Caco-2 (cell line): ENCODE measurements around the gene RTP4. TPM values are rescaled to one million over a fixed set of nuclear protein-coding genes. Genes with fewer than 3 reads are reported as not detected.
A peak's percentile ranks its signal among the peaks of the same experiment; 100 is the strongest.

Experiments used
- BruUV-seq: library from RNA; stranded (reverse); fragments of 400-500 nt; replicated peaks from 2 replicates; lab custom pipeline; 2021; lab: Mats Ljungman, UMichigan
- CTCF ChIA-PET: fragments of 300-600 bp; sonication (Branson Sonifier 250); formaldehyde crosslinking; loops from one replicate; lab custom pipeline; 2022; ENCODE audit warnings: antibody characterized with exemption; lab: Charles Lee
- POLR2A ChIA-PET: fragments of 300-600 bp; sonication (Branson Sonifier 250); formaldehyde crosslinking; loops from one replicate; lab custom pipeline; 2022; ENCODE audit warnings: antibody characterized with exemption; lab: Charles Lee
- DNase-seq, 2 experiments: peaks; one replicate each; pipeline versions ENCODE4 v3.0.0 to v3.0.0-alpha.2; 2020 to 2022
- H3K27me3 ChIP-seq: replicated peaks from 2 replicates; pipeline ENCODE4 v1.6.0; 2011; ENCODE audit warnings: low read length; ENCODE audit not compliant: control insufficient read depth, insufficient read depth
- H3K36me3 ChIP-seq: 2 replicates; pipeline ENCODE4 v1.5.1; 2011; ENCODE audit warnings: low read length; ENCODE audit not compliant: control insufficient read depth, insufficient read depth
- H3K4me1 ChIP-seq: fragments of 250-450 bp; sonication (Bioruptor Pico); 2 replicates; pipeline ENCODE4 v1.5.1; 2020; ENCODE audit warnings: mild to moderate bottlenecking
- H3K4me3 ChIP-seq: 2 replicates; pipeline ENCODE4 v1.5.1; 2011; ENCODE audit warnings: low read depth, mild to moderate bottlenecking, control low read depth, low read length
- H3K9me3 ChIP-seq: fragments of 250-450 bp; sonication (Bioruptor Pico); 2 replicates; pipeline ENCODE4 v1.5.1; 2020; ENCODE audit warnings: mild to moderate bottlenecking, moderate library complexity
- H3K27ac Mint-ChIP-seq: one replicate; pipeline ENCODE4 v1.8.0; 2022; ENCODE audit warnings: mixed read lengths; ENCODE audit not compliant: unreplicated experiment
- H3K27me3 Mint-ChIP-seq: one replicate; pipeline ENCODE4 v1.8.0; 2022; ENCODE audit warnings: mixed read lengths; ENCODE audit not compliant: insufficient read depth, unreplicated experiment
- H3K36me3 Mint-ChIP-seq: one replicate; pipeline ENCODE4 v1.8.0; 2022; ENCODE audit warnings: mild to moderate bottlenecking, mixed read lengths; ENCODE audit not compliant: insufficient read depth, unreplicated experiment
- H3K4me1 Mint-ChIP-seq: one replicate; pipeline ENCODE4 v1.8.0; 2022; ENCODE audit warnings: low read depth, mixed read lengths; ENCODE audit not compliant: unreplicated experiment
- H3K4me3 Mint-ChIP-seq: one replicate; pipeline ENCODE4 v1.8.0; 2022; ENCODE audit warnings: mild to moderate bottlenecking, moderate library complexity, mixed read lengths; ENCODE audit not compliant: unreplicated experiment
- H3K9me3 Mint-ChIP-seq: one replicate; pipeline ENCODE4 v1.8.0; 2022; ENCODE audit warnings: mixed read lengths; ENCODE audit not compliant: unreplicated experiment
- CTCF ChIP-seq, 2 experiments: fragments of 200-600 bp in 1 of 2; IDR thresholded peaks; 1 replicate in 1 of 2; 2 replicates in 1 of 2; pipeline versions ENCODE4 v1.5.1 to v1.8.0; 2011 to 2022; ENCODE audit warnings: antibody characterized with exemption in 1 of 2, control low read depth in 1 of 2, inconsistent platforms in 1 of 2, low read depth in 1 of 2, low read length in 1 of 2, mild to moderate bottlenecking in 1 of 2, moderate library complexity in 1 of 2; ENCODE audit not compliant: insufficient read depth in 1 of 2, severe bottlenecking in 1 of 2, unreplicated experiment in 1 of 2
- intact Hi-C: fragments of 100-400 bp; cut with micrococcal nuclease; formaldehyde crosslinking; loops from one replicate; pipeline ENCODE4 v1.10.0; 2022; ENCODE audit not compliant: unreplicated experiment
- total RNA-seq: library from RNA; stranded (reverse); gene quantifications from 2 replicates; pipeline ENCODE4 v1.2.3, GENCODE V29; 2022

RTP4 gene
- total RNA-seq, 1 experiment from 2014 or later, result not detected

- Mint-ChIP-seq H3K4me3 (no peak overlapping the region), H3K27ac (no peak overlapping the region), H3K9me3 (peaks cover 10% of the 10 kb centered on the region), H3K27me3 (no peaks in the 10 kb centered on the region), H3K36me3 (no peaks in the 10 kb centered on the region), H3K4me1 (peaks cover 30% of the 10 kb centered on the region)
- Histone ChIP-seq H3K27me3 (no peaks in the 10 kb centered on the region), H3K4me1 (peaks cover 36% of the 10 kb centered on the region), H3K9me3 (0 out of 2 replicates have a peak, but pooled peaks cover 4% of the 10 kb centered on the region), H3K36me3 (no peaks in the 10 kb centered on the region), H3K4me3 (no peak overlapping the region)
- ChIA-PET POLR2A (no interaction called here), CTCF (no interaction called here)
- no TSS peak for BruUV-seq
- no peak for TF ChIP-seq CTCF (IDR thresholded peaks at IDR 0.05; ENCODE audit: insufficient read depth in 1 of 2, low read depth in 1 of 2, low read length in 1 of 2, severe bottlenecking in 1 of 2, unreplicated experiment in 1 of 2)
- peak in 1 of 2 experiments; percentile 9 for DNase-seq
- intact Hi-C loops, result no loop called here
Measured at GRCh38 chr3:187385296-187385695, 17.1 kb downstream of the RTP4 start.

- no peak for DNase-seq
- Mint-ChIP-seq H3K4me3 (no peak overlapping the region), H3K27ac (no peak overlapping the region), H3K27me3 (peaks cover 4% of the 10 kb centered on the region), H3K9me3 (no peaks in the 10 kb centered on the region), H3K36me3 (no peaks in the 10 kb centered on the region), H3K4me1 (peaks cover 5% of the 10 kb centered on the region)
- Histone ChIP-seq H3K4me1 (no peaks in the 10 kb centered on the region), H3K9me3 (no peaks in the 10 kb centered on the region), H3K27me3 (no peaks in the 10 kb centered on the region; the same call in 1 of the 2 replicates), H3K36me3 (no peaks in the 10 kb centered on the region), H3K4me3 (no peak overlapping the region)
- intact Hi-C loops, result no loop called here
- no TSS peak for BruUV-seq
- no peak for TF ChIP-seq CTCF (IDR thresholded peaks at IDR 0.05; ENCODE audit: insufficient read depth in 1 of 2, low read depth in 1 of 2, low read length in 1 of 2, severe bottlenecking in 1 of 2, unreplicated experiment in 1 of 2)
- ChIA-PET POLR2A (no interaction called here), CTCF (no interaction called here)
Measured at GRCh38 chr3:187396661-187397060, 28.5 kb downstream of the RTP4 start.

GRCh38 chr3:187398955-187399354, 30.8 kb downstream of the RTP4 start:
- peaks cover 12% of the 10 kb centered on the region for H3K4me1 Mint-ChIP-seq
- POLR2A ChIA-PET, result no interaction called here
- Histone ChIP-seq H3K36me3 (no peaks in the 10 kb centered on the region), H3K9me3 (no peaks in the 10 kb centered on the region), H3K4me1 (no peaks in the 10 kb centered on the region), H3K27me3 (no peaks in the 10 kb centered on the region; the same call in 1 of the 2 replicates), H3K4me3 (no peak overlapping the region)
- H3K9me3 Mint-ChIP-seq, result no peaks in the 10 kb centered on the region
- CTCF ChIA-PET, result no interaction called here
- no peak for DNase-seq
- H3K4me3 Mint-ChIP-seq, result no peak overlapping the region
- H3K36me3 Mint-ChIP-seq, result no peaks in the 10 kb centered on the region
- BruUV-seq, result no TSS peak
- peaks cover 4% of the 10 kb centered on the region for H3K27me3 Mint-ChIP-seq
- no peak overlapping the region for H3K27ac Mint-ChIP-seq
- no peak for TF ChIP-seq CTCF (IDR thresholded peaks at IDR 0.05; ENCODE audit: insufficient read depth in 1 of 2, low read depth in 1 of 2, low read length in 1 of 2, severe bottlenecking in 1 of 2, unreplicated experiment in 1 of 2)
- intact Hi-C loops, result no loop called here
